ENCODE results near the gene KLF13. TPM values are rescaled to one million over a fixed set of nuclear protein-coding genes. Genes with fewer than 3 reads are reported as not detected.
A peak's percentile ranks its signal among the peaks of the same experiment; 100 is the strongest.

KLF13 gene
- total RNA-seq, 4 donors from 2014 or later, result 18.3 to 50.2 (median 32.9) TPM

DNA sequence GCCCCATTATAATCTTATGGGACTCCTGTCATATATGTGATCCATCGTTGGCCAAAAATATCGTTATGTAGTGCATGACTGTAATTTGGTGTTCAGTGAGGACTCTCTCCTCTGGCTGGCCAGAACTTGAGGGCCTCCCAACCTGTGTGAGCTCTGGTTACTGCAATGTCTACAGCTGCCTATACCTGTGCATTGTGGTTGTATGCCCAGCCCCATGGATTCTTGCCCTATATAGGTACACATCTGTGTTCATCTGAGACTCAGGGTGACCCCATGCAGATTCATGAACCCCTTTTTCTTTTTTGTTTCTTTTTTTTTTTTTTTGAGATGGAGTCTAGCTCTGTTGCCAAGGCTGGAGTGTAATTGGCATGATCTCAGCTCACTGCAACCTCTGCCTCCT lies 32.6 kb upstream of the KLF13 start:
- in situ Hi-C loops (cut with MboI; ENCODE audit: low sequenced_read_pairs in 4 of 4) (no loop called here), intact Hi-C loops (cut with DNase I; ENCODE audit: low total_unique reads) (no loop called here)
- no peak overlapping the region for H3K4me3 ChIP-seq
- H3K27me3 ChIP-seq, result no peaks in the 10 kb centered on the region
- TF ChIP-seq, protein P1, sequence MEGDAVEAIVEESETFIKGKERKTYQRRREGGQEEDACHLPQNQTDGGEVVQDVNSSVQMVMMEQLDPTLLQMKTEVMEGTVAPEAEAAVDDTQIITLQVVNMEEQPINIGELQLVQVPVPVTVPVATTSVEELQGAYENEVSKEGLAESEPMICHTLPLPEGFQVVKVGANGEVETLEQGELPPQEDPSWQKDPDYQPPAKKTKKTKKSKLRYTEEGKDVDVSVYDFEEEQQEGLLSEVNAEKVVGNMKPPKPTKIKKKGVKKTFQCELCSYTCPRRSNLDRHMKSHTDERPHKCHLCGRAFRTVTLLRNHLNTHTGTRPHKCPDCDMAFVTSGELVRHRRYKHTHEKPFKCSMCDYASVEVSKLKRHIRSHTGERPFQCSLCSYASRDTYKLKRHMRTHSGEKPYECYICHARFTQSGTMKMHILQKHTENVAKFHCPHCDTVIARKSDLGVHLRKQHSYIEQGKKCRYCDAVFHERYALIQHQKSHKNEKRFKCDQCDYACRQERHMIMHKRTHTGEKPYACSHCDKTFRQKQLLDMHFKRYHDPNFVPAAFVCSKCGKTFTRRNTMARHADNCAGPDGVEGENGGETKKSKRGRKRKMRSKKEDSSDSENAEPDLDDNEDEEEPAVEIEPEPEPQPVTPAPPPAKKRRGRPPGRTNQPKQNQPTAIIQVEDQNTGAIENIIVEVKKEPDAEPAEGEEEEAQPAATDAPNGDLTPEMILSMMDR (IDR thresholded peaks at IDR 0.05 in 4 of 5, conservative IDR thresholded peaks at IDR 0.05 in 1 of 5), result no peak
- TF ChIP-seq POLR2A (IDR thresholded peaks at IDR 0.05), result no peak
- ATAC-seq (no peak), DNase-seq (no peak)
- H3K27ac ChIP-seq, result no peak overlapping the region
- H3K36me3 ChIP-seq, result no peaks in the 10 kb centered on the region
- no peaks in the 10 kb centered on the region for H3K9me3 ChIP-seq
- H3K4me1 ChIP-seq, result no peaks in the 10 kb centered on the region

DNA sequence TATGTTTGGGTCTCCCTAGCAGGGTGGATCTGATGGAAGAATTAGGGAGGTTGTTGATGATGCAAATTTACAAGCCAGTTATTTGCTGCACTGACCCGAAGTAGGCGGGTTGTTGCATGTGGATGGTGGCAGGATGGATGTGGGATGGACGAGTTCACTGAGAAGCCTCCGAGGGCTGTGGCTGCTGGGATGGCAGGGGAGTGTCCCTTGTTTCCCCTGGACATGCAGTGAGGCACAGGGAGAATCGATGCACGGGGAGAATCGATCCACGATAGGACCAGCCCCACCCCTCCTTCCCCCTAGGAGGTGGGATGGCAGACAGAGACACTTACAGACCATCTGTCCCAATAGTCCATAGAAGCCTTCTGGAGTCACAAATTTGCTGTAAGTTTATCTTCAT lies 31.0 kb upstream of the KLF13 start:
- Histone ChIP-seq H3K36me3 (no peaks in the 10 kb centered on the region), H3K4me1 (no peaks in the 10 kb centered on the region), H3K4me3 (no peak overlapping the region), H3K27ac (no peak overlapping the region), H3K27me3 (no peaks in the 10 kb centered on the region), H3K9me3 (no peaks in the 10 kb centered on the region)
- DNase-seq (no peak), ATAC-seq (no peak)
- intact Hi-C loops (cut with DNase I; ENCODE audit: low total_unique reads), result no loop called here
- in situ Hi-C loops (cut with MboI; ENCODE audit: low sequenced_read_pairs in 4 of 4), result no loop called here
- TF ChIP-seq, protein P1 (IDR thresholded peaks at IDR 0.05 in 4 of 5, conservative IDR thresholded peaks at IDR 0.05 in 1 of 5), result no peak
- TF ChIP-seq POLR2A (IDR thresholded peaks at IDR 0.05), result no peak

DNA sequence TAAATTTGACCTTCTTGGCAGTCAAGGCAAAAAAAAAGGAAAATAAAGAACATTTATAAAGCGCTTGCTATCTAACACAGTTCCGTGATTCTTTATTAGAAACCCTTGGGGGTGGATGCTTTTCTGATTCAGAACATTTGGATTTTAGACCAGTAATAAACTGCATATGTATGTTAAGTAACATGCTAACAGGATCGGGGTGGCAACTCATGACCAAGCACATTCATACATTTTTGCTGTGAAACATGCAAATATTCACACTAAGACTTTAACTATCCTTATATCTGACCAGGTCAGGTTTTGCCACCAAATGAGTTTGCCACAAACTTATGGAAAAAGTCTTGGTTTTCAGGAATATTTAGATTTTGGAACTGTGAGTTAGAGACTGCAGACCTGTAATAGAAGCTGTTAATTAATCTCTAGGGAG lies 30.4 kb upstream of the KLF13 start:
- Histone ChIP-seq H3K4me1 (peaks cover 2 to 5% of the 10 kb centered on the region in 2 donors), H3K36me3 (no peaks in the 10 kb centered on the region), H3K9me3 (no peaks in the 10 kb centered on the region), H3K27me3 (no peaks in the 10 kb centered on the region), H3K27ac (no peak overlapping the region), H3K4me3 (no peak overlapping the region)
- intact Hi-C loops (cut with DNase I; ENCODE audit: low total_unique reads) (no loop called here), in situ Hi-C loops (cut with MboI; ENCODE audit: low sequenced_read_pairs in 4 of 4) (no loop called here)
- ATAC-seq (no peak), DNase-seq (no peak)
- TF ChIP-seq POLR2A (IDR thresholded peaks at IDR 0.05), result no peak
- TF ChIP-seq, protein P1 (IDR thresholded peaks at IDR 0.05 in 4 of 5, conservative IDR thresholded peaks at IDR 0.05 in 1 of 5), result no peak

DNA sequence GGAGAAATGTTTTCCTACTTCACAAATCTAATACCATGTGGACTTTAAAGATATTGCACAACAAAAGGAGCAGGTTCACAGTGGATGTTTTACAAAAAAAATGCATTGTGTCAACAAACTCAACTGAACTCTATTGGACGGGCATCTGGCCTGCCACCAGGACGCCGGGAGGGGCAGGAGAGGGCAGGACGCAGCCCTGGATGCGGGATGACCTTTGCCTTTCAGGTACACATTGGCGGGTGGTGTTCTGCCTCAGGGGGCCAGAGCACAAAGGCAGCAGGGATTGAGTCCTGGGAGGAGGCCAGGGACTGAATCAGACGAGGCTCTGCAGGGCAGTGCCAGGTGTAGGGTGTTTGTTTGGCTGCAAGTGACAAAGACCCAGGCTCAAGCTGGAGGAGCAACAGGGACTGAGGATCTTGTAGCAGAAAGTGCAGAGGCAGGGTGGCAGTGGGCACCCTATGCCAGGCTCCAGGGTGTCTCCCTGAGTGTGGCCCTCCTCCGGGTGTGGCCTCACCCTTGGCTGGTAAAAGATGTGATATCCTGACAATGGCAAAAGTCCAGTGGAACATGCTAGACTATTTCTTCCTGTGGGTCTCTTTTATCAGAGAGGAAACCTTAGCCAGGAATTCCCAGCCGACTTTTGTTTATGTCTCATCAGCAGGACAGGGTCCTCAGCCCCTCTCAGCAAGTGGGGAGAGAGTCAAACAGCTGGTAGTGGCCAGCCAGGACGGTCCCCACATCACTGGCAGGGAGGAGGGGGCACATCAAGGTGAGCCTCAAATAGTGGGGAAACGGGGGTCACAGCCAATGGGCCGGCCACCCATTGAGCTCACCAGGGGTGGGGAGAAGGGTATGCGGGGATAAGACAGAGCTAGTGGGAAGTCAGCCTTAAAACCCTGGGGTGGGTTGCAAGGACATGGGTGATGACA lies 29.7 kb upstream of the KLF13 start:
- no peak for ATAC-seq
- H3K4me1 ChIP-seq, result peaks cover 6% of the 10 kb centered on the region in 2 donors
- no peak for TF ChIP-seq POLR2A (IDR thresholded peaks at IDR 0.05)
- TF ChIP-seq, protein P1 (IDR thresholded peaks at IDR 0.05 in 4 of 5, conservative IDR thresholded peaks at IDR 0.05 in 1 of 5), result no peak
- intact Hi-C loops (cut with DNase I; ENCODE audit: low total_unique reads) (no loop called here), in situ Hi-C loops (cut with MboI; ENCODE audit: low sequenced_read_pairs in 4 of 4) (no loop called here)
- no peaks in the 10 kb centered on the region for H3K36me3 ChIP-seq
- H3K9me3 ChIP-seq, result no peaks in the 10 kb centered on the region
- DNase-seq, result peak in 1 of 2 donors; percentile 11
- H3K27ac ChIP-seq, result no peak overlapping the region
- no peak overlapping the region for H3K4me3 ChIP-seq
- H3K27me3 ChIP-seq, result no peaks in the 10 kb centered on the region
